Chondrocyte (in vitro differentiated cells): ENCODE data around the gene SRP68. TPM values are rescaled to one million over a fixed set of nuclear protein-coding genes. Genes with fewer than 3 reads are reported as not detected.
A peak's percentile ranks its signal among the peaks of the same experiment; 100 is the strongest.

ENCODE experiments used
- DNase-seq: peaks from one replicate; pipeline ENCODE4 v3.0.0; 2021; ENCODE audit warnings: mixed read lengths, low spot score
- H3K27ac Mint-ChIP-seq: one replicate; pipeline ENCODE4 v1.8.0; 2021; ENCODE audit warnings: mild to moderate bottlenecking, moderate library complexity, mixed read lengths; ENCODE audit not compliant: unreplicated experiment
- H3K27me3 Mint-ChIP-seq: 2 replicates; pipeline ENCODE4 v1.8.0; 2021; ENCODE audit warnings: low read depth, mixed read lengths
- H3K36me3 Mint-ChIP-seq: 2 replicates; pipeline ENCODE4 v1.8.0; 2021; ENCODE audit warnings: low read depth, mixed read lengths
- H3K4me1 Mint-ChIP-seq: 2 replicates; pipeline ENCODE4 v1.8.0; 2021; ENCODE audit warnings: low read depth, mild to moderate bottlenecking, mixed read lengths
- H3K4me3 Mint-ChIP-seq: one replicate; pipeline ENCODE4 v1.8.0; 2021; ENCODE audit warnings: mild to moderate bottlenecking, moderate library complexity, mixed read lengths; ENCODE audit not compliant: unreplicated experiment
- H3K9me3 Mint-ChIP-seq: 2 replicates; pipeline ENCODE4 v1.8.0; 2021; ENCODE audit warnings: low read depth, mixed read lengths
- total RNA-seq: library from RNA; stranded (reverse); gene quantifications from 3 replicates; pipeline ENCODE4 v1.2.1, GENCODE V29; 2021
- TF ChIP-seq, protein P1 (sequence below): fragments of 200-600 bp; sonication (generic); IDR thresholded peaks from 2 replicates; pipeline ENCODE4 v1.5.0; 2021; ENCODE audit warnings: antibody characterized with exemption, mild to moderate bottlenecking, moderate library complexity

The SRP68 gene
- total RNA-seq, 1 donor from 2014 or later = 63.0 TPM

DNA sequence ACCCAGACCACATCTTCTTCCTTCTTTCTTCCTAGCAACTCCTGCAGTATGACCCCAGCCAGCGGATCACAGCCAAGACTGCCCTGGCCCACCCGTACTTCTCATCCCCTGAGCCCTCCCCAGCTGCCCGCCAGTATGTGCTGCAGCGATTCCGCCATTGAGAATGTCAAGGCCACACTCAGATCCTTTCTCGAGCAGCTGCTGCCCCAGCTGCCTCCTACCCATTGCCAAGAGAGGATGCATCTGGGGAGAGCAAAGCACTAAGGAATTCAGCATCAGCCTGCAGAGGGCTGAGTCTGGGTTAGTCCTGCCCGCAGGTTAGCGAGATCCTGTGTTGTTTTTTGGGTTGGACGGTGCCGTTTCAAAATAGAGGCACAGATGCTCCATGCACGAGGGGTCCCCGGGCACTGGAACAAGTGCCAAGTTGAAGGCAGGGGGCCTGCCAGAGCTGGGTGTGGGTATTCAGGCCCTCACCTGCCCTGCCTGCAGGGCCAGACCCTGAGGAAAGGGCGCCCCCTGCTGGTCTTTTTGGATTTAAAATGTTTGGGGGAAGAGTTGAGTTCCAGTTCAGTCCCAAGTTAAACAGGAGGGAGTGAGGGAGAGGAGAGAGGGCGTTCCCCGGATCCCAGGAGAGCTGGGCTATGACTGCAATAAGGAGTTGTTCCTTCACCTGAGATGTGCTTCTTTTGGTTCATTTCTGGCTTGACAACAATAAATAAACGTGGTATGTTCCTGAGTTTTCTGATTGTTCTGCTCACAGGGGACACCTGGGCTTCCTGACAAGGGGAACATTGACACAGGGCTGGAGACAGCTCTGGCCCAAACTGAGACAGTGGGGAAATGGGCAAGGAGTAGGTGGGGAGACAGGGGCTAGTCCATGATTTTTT lies 66.8 kb downstream of the SRP68 start:
- peaks cover 7% of the 10 kb centered on the region for H3K4me1 Mint-ChIP-seq
- no peak overlapping the region for H3K27ac Mint-ChIP-seq
- no peak overlapping the region for H3K4me3 Mint-ChIP-seq
- TF ChIP-seq, protein P1, sequence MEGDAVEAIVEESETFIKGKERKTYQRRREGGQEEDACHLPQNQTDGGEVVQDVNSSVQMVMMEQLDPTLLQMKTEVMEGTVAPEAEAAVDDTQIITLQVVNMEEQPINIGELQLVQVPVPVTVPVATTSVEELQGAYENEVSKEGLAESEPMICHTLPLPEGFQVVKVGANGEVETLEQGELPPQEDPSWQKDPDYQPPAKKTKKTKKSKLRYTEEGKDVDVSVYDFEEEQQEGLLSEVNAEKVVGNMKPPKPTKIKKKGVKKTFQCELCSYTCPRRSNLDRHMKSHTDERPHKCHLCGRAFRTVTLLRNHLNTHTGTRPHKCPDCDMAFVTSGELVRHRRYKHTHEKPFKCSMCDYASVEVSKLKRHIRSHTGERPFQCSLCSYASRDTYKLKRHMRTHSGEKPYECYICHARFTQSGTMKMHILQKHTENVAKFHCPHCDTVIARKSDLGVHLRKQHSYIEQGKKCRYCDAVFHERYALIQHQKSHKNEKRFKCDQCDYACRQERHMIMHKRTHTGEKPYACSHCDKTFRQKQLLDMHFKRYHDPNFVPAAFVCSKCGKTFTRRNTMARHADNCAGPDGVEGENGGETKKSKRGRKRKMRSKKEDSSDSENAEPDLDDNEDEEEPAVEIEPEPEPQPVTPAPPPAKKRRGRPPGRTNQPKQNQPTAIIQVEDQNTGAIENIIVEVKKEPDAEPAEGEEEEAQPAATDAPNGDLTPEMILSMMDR = peak; percentile 92
- peaks cover 1% of the 10 kb centered on the region for H3K27me3 Mint-ChIP-seq
- peaks cover 6% of the 10 kb centered on the region for H3K36me3 Mint-ChIP-seq
- no peak for DNase-seq
- no peaks in the 10 kb centered on the region for H3K9me3 Mint-ChIP-seq

DNA sequence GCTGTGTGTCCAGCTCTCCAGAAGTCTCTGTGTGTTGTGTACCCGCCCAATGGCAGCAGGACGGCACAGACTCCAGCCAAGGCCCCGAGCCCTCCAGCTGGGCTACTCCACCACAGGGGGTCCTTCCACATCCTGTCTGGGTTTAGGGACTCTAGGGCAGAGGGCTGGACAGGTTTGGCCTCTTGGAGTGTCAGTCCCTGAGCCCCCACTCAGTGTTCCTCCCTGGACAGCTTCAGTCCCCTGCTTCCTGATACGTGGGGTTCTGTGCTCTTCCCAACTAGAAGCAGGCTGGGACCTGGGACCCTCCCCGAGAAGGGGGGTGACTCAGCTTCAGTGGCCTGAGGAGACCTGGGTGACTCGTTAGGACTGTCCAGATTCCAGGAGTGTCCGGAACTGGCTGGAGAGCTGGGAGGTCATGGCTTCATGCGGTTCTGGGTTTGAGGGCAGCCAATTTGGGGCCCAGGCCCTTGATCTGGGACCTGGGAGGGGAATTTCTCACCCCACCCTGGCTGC lies 67.5 kb downstream of the SRP68 start:
- Mint-ChIP-seq H3K9me3 (no peaks in the 10 kb centered on the region), H3K27ac (no peak overlapping the region), H3K4me3 (no peak overlapping the region), H3K36me3 (peaks cover 6% of the 10 kb centered on the region), H3K27me3 (peaks cover 1% of the 10 kb centered on the region), H3K4me1 (peaks cover 7% of the 10 kb centered on the region)
- TF ChIP-seq, protein P1 = no peak
- no peak for DNase-seq

DNA sequence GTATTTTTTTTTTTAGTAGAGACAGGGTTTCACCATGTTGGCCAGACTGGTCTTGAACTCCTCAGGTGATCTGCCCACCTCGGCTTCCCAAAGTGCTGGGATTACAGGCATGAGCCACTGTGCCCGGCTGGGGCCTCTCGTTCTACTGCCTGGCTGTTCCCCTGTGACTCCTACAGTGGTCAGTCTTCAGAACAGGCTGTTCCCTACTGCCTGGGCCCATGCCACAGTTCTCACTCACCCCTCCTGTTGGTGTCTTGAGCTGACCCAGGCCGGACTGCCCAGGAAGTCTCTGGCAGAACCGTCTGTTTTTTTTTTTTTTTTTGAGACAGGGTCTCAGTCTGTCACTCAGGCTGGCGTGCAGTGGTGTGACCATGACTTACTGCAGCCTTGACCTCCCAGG lies 68.4 kb downstream of the SRP68 start:
- Mint-ChIP-seq H3K27me3 (no peaks in the 10 kb centered on the region), H3K27ac (no peak overlapping the region), H3K36me3 (peaks cover 4% of the 10 kb centered on the region), H3K4me1 (peaks cover 7% of the 10 kb centered on the region), H3K9me3 (no peaks in the 10 kb centered on the region), H3K4me3 (no peak overlapping the region)
- TF ChIP-seq, protein P1 = no peak
- DNase-seq = no peak

DNA sequence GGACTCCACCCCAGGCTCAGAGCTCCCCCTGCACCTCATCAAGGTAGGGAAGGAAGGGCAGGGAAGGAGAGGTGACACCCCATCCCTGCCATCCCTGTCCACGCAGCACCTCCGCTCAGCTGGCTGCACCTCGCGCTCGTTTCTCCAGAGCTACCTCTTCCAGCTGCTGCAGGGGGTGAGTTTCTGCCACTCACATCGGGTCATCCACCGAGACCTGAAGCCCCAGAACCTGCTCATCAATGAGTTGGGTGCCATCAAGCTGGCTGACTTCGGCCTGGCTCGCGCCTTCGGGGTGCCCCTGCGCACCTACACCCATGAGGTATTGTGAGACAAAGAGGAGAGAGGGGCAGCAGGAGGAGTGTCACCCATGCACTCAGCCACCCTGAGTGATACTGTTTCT lies 70.2 kb downstream of the SRP68 start:
- DNase-seq = no peak
- no peak overlapping the region for H3K27ac Mint-ChIP-seq
- H3K4me1 Mint-ChIP-seq = peaks cover 12% of the 10 kb centered on the region

More for the DNA sequence above, 70.2 kb downstream of the SRP68 start:
- no peaks in the 10 kb centered on the region for H3K27me3 Mint-ChIP-seq
- no peaks in the 10 kb centered on the region for H3K9me3 Mint-ChIP-seq
- TF ChIP-seq, protein P1 = no peak
- H3K36me3 Mint-ChIP-seq = peaks cover 7% of the 10 kb centered on the region
- H3K4me3 Mint-ChIP-seq = no peak overlapping the region
